Right forelimb (tissue), 1 donor: ENCODE results near the gene PTPRG.
A peak's percentile ranks its signal among the peaks of the same experiment; 100 is the strongest.

Experiments used
- DNase-seq: peaks from one replicate; pipeline ENCODE4 v3.0.0-alpha.2; 2018

PTPRG gene

GRCh38 chr3:62260655-62261054 lies 699.3 kb downstream of the PTPRG start:
- DNase-seq: no peak

GRCh38 chr3:62261121-62261520 lies 699.8 kb downstream of the PTPRG start:
- DNase-seq: no peak

- no peak for DNase-seq
Measured at GRCh38 chr3:62261736-62262135, 700.4 kb downstream of the PTPRG start.

GRCh38 chr3:62265528-62265927 lies 704.2 kb downstream of the PTPRG start:
- no peak for DNase-seq

GRCh38 chr3:62266668-62267283 lies 705.4 kb downstream of the PTPRG start:
- no peak for DNase-seq

- no peak for DNase-seq
Measured at GRCh38 chr3:62276658-62277180, 715.3 kb downstream of the PTPRG start.

- DNase-seq: no peak
Measured at GRCh38 chr3:62277450-62277849, 716.1 kb downstream of the PTPRG start.

- DNase-seq: no peak
Measured at GRCh38 chr3:62277986-62278385, 716.6 kb downstream of the PTPRG start.

GRCh38 chr3:62281726-62282125 lies 720.4 kb downstream of the PTPRG start:
- no peak for DNase-seq

- no peak for DNase-seq
Measured at GRCh38 chr3:62284442-62284841, 723.1 kb downstream of the PTPRG start.

GRCh38 chr3:62287392-62287927 lies 726.1 kb downstream of the PTPRG start:
- DNase-seq: no peak

GRCh38 chr3:62289922-62290321 lies 728.6 kb downstream of the PTPRG start:
- DNase-seq: no peak

GRCh38 chr3:62293051-62293780 lies 731.8 kb downstream of the PTPRG start:
- DNase-seq: no peak

GRCh38 chr3:62295571-62295970 lies 734.2 kb downstream of the PTPRG start:
- no peak for DNase-seq

GRCh38 chr3:62300617-62301016 lies 739.2 kb downstream of the PTPRG start:
- no peak for DNase-seq

- DNase-seq: no peak
Measured at GRCh38 chr3:62312201-62312600, 750.8 kb downstream of the PTPRG start.

- DNase-seq: no peak
Measured at GRCh38 chr3:62316525-62316924, 755.2 kb downstream of the PTPRG start.

GRCh38 chr3:62318365-62318751 lies 757.0 kb downstream of the PTPRG start:
- no peak for DNase-seq

- peak; percentile 89 for DNase-seq
Measured at GRCh38 chr3:62318752-62319569, 757.6 kb downstream of the PTPRG start.

- DNase-seq: no peak
Measured at GRCh38 chr3:62319570-62320243, 758.3 kb downstream of the PTPRG start.

- DNase-seq: no peak
Measured at GRCh38 chr3:62323241-62323640, 761.9 kb downstream of the PTPRG start.

- DNase-seq: no peak
Measured at GRCh38 chr3:62325896-62326295, 764.5 kb downstream of the PTPRG start.

GRCh38 chr3:62329971-62330370 lies 768.6 kb downstream of the PTPRG start:
- no peak for DNase-seq
